OCI-LY7 (cell line): ENCODE data around the gene FAM111A.

Experiments used
- EZH2phosphoT487 ChIP-seq: fragments of 200-600 bp; sonication (generic); IDR thresholded peaks from 2 replicates; pipeline ENCODE4 v1.6.1; 2018; ENCODE audit warnings: low read depth, borderline replicate concordance, mild to moderate bottlenecking, mixed run types, antibody characterized with exemption, low read length, moderate library complexity, mixed read lengths
- TF ChIP-seq, protein P1 (sequence below): fragments of 200-600 bp; sonication (generic); conservative IDR thresholded peaks from 2 replicates; pipeline ENCODE4 v1.5.1; 2014; ENCODE audit warnings: mild to moderate bottlenecking, antibody characterized with exemption, low read length, moderate library complexity, mixed read lengths

DNA sequence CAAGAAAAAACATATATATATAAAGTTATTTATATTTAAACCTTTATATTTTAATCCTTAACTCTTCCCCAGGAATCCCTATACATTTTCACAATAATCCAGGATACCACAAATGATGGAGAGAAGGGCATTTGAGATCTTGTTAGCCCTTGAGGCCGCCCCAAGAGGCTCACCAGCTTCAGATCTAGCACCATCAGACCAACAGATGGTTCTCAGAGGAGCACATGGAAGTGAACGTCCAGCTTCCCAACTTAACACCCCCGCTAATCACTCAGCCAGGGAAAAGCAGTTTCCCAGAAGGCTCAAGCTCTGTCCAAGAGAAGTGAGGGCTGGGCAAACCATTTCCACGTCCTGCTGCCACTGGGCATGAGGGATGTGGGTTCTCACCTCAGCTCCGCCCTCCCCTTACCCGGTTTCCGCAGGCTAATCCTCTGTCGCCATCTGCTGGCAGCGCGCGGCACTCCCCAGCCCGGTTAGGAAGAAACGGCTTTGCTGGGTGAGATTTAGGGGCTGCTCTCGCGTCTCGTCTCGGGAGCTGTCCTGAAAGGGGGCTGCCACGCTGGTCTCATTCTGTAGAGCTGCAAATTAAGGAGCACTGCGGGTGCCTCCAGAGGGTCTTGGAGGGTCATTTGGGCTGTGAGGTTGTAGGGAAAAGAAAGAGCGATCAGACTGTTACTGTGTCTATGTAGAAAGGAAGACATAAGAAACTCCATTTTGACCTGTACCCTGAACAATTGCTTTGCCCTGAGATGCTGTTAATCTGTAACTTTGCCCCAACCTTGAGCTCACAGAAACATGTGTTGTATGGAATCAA is 6.8 kb upstream of the FAM111A start:
- TF ChIP-seq, protein P1, sequence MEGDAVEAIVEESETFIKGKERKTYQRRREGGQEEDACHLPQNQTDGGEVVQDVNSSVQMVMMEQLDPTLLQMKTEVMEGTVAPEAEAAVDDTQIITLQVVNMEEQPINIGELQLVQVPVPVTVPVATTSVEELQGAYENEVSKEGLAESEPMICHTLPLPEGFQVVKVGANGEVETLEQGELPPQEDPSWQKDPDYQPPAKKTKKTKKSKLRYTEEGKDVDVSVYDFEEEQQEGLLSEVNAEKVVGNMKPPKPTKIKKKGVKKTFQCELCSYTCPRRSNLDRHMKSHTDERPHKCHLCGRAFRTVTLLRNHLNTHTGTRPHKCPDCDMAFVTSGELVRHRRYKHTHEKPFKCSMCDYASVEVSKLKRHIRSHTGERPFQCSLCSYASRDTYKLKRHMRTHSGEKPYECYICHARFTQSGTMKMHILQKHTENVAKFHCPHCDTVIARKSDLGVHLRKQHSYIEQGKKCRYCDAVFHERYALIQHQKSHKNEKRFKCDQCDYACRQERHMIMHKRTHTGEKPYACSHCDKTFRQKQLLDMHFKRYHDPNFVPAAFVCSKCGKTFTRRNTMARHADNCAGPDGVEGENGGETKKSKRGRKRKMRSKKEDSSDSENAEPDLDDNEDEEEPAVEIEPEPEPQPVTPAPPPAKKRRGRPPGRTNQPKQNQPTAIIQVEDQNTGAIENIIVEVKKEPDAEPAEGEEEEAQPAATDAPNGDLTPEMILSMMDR, result peak; percentile 97
- TF ChIP-seq EZH2phosphoT487, result no peak
